Glomerular visceral epithelial cell (primary cell): Measurements from ENCODE around the gene MRPL10.

Experiments
- DNase-seq: peaks from one replicate; pipeline ENCODE4 v3.0.0-alpha.2; 2016; ENCODE audit errors: extremely low spot score

The MRPL10 gene

DNA sequence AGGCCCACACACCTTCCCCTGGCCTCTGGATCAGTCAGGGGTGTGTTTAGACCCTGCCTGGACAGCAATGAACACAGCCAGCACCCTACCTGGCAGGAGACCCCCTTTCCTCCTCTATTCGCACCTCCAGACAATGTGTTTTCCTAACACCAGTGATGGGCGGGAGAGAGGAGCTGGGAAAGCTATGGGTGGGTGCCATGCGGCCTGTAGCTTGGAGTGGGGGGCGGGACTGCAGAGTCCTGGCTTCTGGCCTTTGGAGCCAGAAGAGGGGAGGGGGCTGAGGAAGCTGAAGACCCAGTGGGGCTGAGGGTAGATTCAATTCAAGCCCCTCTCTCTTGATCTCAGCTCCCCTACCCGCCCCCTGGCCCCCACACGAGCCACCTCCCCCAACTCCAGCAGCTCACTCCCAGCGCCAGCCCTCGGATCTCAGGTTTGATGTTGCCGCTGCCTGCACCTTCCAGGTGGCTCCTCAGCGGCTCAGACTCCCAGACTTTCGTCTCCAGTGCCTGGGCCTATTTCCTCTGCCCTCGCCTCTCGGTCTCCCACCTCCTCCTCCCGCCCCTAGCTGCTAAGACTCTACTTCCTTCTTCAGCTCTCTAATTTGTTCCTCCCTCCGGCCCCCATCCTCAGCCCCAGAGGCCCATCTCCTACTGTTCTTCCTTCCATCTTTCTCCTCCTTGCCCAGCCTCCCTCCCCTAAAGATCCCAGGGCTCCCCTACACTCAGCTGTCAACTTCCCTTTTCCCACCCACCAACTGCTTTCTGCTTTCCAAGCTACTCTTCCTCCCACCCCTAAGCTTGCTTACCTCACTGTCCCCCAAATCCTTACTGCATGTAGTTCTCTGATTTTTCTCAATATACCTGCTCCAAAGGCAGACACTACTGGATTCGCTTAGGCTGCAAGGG, 26.5 kb upstream of the MRPL10 start:
- no peak for DNase-seq

DNA sequence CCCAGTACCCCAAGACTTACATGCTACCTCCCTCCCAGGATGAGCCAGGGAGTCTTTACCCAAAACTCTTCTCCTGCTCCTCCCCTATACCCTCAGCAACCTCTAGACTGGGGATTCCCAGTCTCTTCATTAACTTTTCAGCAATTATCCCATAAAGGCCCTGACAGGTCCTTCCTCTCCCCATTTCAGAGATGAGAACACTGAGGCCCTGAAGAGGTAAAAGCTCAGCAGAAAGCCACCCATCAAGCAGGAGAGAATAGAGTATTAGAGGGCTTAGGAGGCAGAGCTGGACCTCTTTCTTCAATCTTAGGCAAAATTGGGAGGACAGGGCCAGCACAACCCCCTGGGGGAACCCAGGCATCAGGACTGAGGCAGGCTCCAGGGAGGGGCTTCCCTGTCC, 25.5 kb upstream of the MRPL10 start:
- DNase-seq: no peak

DNA sequence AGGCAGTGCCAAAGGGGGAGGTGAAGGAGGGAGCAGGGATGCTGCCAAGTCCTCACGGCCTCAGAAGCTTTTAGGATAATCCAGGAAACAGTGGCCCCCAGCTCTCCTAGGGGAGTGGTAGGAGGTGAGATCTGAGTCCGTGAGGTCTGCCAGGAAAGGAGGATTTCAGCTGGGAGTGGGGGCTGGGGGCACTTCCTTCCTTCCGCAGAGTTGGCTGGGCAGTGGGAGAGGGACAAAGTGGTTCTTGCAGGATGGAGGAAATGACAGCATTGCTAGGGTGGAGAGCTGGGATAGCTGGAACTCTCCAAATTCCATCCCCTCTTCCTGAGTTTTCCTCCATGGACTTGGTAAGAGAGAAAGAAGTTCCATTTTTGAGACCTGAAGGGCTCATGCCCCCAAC, 24.4 kb upstream of the MRPL10 start:
- DNase-seq: no peak

DNA sequence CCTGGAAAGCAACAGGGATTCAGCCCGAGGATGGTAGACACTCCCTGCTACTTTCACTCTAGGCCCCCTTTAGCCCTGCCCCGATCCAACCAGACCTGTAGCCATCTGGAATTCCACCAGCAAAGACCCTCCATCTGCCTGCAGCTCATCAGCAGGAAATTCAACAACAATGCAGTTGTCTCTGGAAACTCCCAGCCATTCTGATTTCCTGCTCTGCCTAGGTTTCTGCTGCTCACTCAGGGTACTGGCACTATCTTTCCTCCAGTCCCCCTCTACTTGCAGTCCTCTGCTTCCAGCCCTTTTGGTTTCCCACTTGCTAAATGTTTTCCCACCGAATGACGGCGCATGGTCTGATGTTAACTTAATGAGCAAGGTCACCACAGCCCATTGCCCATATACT, 22.3 kb upstream of the MRPL10 start:
- no peak for DNase-seq

DNA sequence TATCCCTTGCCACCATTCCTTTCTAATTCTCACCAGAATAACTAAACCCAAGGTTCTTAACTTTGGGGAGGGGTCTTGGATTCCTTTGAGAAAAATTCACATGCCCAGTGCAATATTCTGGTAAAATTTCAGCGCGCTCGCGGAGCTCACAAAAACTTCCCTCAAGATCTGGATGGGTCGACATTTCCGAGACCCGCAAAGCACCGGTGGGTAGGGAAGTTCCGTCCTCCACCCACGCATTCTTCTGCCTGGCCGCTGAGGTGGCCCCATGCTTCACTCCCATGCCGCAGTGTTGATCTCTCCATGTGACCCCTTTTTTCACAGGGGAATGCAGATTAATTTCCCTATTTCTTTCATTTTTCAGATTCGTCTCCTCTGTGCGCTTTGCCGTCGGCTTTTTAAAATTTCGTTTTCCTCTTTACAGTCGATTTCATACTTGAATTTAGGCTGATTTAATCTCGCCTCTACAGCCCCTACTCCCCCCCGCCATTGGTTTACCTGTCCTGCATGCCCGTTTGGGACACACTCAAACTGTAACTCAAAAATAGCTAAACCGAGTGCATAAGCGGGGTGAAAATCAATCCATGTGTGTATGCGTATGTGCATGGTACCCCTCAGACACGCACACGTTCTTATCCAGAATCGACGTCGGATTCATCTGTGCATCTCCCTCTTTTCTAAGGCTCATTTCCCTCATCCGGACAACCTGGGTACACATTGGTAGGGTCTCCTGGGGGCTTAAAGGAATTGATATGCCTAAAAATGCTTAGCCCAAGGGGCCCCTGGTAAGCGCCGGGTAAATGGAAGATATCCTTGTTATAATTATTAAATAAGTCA, 21.0 kb upstream of the MRPL10 start:
- DNase-seq: no peak

DNA sequence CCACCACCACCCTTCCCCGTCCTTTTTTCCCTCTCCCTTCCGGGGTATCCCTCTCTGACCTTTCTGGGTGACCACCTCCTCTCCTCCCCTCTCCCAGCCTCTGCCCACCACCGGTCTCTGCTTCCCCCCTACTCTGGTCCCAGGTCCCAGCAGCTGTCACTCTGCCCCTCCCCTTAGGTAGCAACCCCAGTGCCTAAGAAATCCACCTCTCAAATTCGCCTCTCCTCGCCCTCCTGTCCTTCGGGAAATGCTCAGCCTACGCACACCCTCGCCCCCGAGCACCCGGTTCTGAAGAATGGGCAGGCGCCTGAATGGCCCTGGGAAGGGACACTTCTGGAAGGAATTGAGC, 20.4 kb upstream of the MRPL10 start:
- DNase-seq: no peak

DNA sequence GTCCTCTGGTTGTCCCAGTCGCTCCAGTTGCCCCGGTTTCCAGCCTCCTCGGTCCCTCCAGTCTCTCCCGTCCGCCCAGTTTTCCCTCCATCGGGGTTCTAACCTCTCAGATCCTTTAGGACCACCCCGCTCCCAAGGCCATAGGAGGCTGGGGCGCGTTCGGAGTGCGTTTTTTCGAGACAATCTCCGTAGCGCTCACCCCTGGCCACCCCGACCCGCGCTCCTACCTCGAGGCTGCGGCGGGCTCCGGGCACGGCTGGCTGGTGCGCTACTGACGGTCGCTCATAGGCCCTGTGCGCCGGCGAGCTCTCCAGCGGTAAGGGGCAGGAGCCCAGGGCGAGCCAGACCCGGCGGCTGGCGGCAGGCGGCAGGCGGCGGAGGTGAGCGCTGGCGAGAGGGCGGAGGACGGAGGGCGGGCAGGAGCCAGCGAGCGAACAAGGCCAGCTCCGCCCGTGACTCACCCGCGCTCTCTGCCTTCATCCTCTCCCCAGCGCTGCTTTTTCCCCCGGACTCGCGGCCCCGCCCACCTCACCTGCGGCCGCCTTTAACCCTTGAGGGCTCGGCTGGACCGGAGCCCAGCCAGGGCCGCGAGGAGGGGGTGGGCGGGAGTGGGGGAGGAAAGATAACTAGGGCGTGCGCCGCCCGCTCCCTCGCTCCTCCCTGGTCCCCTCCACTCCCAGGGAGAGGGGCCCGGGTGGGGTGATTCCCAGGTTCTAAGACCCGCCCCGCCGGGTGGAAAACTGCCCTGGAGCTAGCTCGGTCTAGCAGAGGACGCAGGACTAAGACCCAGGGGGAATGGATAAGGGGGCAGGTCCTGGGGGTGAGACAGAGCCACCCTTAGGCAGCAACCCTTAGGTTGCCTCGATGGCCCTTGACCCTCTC, 19.6 kb upstream of the MRPL10 start, which contains the start of gene SP6:
Gene SP6 (minus strand): TSS at position 472 of the 882 bp plus-strand sequence. CDS start 2,734 bp downstream, outside the sequence.
- DNase-seq: peak; percentile 88

DNA sequence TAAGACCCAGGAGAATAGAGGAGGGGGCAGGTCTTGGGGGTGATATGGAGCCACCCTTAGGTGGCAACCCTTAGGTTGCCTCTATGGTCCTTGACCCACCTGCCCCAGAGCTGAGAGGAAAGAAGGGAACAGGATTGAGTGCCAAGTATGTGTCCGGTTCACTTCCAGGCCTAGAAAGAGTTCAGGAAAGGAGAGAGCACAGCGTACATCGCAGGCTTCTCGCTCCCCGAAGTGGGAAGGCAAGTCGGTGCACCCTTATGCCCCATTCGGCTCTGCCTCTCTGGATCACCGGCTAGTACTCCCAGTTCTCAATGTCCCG, 19.0 kb upstream of the MRPL10 start:
- DNase-seq: no peak

DNA sequence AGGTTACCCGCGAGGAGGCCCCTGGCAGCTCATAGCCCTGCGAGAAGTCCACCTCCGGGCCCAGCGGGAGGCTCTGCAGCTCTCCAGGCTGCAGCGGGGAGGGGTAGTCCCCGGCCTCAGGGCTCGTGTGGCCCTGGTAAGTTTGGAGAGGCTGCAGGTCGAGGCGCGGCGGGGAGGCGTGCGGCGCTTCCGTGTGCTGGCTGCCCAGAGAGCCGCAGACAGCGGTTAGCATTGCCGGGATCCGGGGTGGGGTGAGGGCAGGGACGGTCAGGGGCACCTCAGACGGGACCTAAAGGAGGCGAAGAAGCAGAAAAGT, 16.8 kb upstream of the MRPL10 start:
- DNase-seq: no peak

DNA sequence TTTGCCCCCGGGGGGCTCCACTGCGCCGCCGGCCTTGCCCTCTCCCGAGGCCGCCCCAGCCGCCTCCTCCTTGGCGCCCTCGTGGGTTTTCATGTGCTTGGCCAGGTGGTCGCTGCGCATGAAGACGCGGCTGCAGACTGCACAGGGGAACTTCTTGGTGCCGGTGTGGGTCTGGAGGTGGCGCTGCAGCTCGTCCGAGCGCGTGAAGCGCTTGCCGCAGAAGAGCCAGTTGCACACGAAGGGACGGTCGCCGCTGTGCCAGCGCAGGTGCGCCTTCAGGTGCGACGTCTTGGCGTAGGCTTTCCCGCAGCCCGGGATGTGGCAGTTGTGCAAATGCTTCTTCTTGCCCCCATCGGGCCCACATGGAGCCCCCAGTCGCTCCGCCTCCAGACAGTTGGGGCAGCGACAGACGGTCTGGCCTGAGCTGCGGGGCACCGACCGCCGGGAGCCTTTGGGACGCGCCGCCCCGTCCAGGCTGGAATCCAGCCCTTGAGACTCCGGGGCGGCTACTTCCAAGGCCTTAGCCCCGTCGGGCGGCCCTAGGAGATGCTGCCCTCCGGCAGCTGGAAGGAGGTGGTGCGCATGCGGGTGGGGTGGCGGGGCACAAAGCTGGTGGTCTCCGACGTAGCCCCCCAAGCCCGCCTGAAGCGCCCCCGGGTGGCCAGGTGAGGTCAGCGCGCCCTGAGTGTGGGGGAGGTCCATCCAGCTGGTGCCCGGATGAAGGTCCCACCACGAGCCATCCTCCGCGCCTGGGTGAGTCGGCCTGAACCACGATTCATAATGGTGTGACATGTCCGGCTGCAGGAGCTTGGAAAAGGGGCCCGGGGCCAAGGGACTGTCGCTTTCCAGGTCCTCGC, 16.2 kb upstream of the MRPL10 start:
- DNase-seq: no peak

DNA sequence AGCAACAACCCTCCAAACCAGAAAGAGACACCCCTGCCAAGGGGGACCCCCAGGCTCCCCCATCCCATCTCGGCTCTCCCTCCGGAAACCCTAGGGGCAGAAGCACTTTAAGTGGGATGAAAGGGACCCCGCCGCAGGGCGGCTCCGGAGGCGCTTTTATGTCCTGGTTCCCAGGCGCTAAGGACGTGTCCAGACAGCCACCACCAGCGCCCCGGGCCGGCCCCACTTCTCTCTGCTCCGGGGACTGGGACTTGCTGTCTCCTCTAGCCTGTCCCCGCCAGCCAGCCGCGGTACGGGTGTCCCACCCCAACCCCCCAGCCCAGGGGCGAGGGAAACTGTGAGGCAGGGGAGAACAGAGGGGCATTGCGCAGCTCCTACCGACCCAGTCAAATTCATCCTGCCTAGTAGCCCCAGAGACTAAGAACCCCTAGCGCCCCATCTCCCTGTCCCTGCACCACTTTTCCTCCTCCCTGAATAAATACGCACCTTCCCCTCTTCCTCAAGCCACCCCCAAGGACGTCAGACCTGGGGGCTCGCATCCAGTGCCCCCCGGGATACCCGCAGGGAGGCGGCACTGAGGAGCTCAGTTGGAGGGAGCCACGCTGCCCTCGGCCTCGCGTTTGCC, 15.5 kb upstream of the MRPL10 start:
- no peak for DNase-seq

DNA sequence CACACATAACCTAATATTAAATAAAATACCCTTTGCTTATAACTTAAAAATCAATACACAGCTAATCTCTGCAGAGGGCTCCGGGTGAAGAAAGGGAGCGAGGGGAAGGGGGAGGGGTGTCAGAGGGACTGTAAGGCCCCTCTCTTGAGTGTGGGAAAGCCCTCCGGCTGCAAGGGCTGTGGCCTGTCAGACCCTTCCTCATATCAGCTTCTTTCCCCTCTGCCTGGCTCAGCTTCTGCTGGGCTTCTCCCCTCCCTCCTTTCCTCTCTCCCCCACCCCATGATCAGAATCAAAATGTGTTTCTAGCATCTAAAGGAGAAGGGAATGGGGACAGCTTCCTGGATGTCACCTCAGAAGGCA, 14.4 kb upstream of the MRPL10 start:
- no peak for DNase-seq

DNA sequence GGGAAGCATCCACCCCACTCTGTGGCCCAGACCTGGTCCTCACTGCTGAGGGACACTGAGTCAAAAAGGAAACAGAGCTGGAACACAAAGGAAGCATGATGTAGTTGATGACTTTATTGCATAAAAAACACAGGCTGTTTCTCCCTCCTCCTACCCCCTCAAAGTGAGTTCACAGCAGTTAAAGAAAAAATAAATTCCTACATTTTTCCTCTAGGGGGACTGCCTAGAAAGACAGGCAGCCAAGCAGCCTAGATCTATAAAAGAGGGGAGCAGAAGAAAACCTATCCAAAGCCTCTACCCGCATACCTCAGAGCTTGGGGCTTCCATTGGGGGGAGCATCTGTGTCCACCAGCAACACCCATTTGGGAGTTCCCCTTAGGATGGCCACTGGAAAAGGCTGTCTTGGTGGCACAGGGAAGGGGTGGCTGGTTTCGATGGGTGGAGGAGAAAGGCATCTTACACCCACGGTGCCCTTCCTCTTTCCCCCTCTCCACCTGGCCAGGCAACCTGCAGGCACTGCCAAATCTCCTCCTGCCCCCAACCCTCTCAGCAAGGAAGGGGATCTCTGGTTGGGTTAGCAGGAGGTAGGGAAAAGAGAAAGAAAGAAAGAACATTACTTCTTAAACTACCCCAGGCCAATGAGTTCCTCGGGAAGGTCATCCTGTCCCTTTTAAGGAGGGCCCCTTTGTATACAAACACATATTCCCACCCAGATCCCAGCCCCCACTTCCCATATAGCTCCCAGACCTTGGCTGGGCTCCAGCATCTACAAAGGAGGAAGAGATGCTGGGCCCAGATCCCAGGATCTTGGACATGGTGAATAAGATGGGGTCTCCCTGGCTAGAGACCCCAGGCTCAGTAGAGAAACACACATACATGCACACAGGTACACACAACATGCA, 13.7 kb upstream of the MRPL10 start:
- DNase-seq: no peak

DNA sequence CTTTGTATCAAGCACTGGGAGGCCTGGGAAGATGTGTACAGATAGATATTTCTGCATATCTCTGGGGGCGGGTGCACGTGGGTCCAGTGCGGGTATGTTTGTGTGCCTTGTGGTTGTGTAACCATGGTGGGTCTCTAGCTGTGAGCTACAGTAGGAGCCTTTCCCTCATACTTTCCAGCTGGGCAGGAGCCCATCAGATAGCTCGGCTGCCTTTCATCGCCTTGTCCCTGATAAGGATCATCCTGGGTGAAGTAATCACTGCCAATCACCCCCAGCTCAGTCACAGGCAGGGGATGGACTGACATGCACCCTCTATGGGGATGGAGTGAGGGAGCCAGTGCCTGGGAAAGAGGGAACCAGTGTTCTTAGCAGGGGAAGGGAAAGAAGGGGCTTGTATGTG, 12.9 kb upstream of the MRPL10 start:
- DNase-seq: no peak

DNA sequence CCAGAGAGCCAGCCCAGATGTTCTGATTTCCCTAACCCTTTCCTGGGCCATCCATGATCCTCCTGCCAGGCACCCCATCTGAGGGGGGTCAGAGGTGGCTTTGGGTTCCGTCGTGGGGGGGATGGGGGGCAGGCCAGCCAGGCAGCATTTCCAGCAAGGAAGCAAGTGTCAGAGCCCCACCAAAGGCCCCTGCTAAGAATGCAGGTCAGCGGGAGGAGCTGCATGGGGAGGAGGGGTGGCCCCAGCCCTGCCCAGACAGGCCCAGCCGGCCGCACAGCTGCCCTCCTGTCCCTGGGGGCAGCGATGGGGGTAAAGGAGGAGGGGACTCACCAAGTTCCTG, 12.0 kb upstream of the MRPL10 start:
- DNase-seq: no peak

DNA sequence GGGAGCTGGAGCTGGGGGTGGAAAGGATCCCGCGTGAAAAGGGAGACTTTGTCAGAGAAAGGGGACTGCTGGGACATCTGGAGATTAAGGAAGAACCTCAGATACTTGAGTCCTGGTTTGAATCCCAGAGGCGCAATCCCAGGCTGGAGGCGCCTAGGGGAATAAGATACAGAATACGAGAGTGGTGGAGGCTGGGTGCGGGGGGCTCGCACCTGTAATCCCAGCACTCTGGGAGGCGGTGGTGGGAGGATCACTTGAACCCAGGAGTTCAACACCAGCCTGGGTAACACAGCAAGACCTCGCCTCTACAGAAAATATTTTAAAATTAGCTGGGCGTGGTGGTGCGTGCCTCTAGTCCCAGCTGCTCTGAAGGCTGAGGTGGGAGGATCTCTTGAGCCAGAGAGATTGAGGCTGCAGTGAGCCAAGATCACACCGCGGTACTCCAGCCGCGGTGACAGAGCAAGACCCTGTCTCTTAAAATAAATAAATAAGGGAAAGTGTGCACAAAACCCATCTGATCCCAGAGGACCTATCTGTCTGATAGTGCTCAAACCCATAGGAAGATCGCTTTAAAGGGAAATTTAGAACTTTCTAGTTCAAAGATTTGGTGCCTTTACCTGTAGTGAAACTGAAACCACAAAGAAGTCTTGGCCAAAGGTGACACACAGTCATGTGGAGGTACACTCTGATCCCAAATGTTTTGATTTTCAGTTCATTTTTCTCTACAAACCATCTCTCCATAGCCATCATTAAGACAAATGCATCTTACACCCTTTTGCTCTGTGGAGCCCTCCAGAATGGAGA, 10.3 kb upstream of the MRPL10 start:
- DNase-seq: no peak

DNA sequence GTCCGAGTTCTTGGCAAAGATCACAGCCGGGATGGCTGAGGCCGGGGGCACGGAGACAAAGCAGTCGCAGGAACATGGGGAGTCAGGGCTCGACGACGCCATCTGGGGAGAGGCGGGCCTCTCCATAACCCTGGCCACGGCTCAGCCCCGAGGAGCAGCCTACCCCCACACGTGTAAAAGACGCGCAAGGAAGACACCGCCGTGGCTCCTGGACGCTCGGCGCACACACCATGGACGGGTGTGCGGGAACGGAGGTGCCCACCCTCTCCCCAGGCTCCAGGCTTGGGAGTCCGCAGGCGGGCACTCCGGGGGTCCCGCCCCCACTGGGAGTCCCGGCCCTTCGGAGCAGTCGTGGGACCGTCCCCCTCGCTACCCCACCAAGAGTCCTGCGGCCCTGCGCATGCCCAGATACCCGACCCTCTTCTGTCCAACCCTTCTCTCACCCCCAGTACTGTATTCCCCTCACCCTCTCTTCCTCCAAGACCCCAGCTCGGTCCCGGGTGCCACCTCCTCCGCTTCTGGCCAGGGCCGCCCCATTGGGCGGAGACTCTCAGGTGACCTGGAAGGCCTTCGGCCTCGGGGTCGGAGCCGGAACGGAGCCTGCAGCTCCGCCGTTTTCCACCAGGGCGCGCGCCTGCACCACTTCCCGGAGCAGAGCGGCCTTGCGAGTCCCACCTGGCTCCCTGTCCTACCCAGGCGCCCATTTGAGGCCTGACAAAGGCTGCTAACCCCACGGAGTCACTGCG, 9.6 kb upstream of the MRPL10 start, which contains the start of gene SCRN2:
Gene SCRN2 (minus strand): TSS at position 532 of the 746 bp plus-strand sequence. CDS start 430 bp downstream, at position 102.
- DNase-seq: peak; percentile 93

DNA sequence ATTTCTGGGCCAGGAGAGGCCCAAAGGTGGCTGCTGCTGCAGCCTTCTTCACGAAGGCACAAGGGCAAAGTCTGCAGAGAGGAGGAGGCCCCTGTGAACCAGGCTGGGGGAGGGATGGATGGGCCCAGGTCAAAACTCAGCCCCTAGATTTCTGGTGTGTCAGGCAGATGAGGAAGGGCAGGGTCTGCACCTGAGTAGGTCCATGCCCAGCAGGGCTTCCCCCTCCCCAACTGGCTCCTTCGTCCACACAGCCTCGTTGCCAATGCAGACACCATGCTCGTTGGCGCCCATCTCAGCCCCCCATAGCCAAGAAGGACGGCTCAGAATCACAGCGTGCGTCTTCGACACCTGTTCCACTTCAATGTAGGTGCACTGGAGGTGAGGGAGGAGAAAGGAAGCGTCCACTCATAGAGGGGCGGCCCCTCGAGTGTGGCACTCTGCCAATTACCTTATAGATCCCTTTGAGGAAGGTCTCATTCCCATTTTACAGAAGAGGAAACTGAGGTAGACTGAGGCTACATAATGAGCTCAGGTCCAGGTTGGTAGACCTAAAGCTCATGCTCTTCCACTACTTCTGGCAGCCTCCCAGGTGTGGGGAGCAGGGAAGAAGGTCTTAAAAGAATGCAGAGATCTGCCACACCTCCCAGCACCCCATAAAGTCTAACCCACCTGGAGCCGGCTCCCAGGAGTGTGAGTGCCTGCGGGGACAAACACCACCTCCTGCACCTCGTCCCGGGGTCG, 8.8 kb upstream of the MRPL10 start:
- DNase-seq: no peak
